Neural crest cell (in vitro differentiated cells): ENCODE measurements around the gene NR3C1. TPM values are rescaled to one million over a fixed set of nuclear protein-coding genes. Genes with fewer than 3 reads are reported as not detected.

Source experiments
- DNase-seq: peaks from one replicate; pipeline ENCODE4 v3.0.0; 2021; ENCODE audit warnings: low read depth, mixed read lengths, low spot score
- H3K27ac Mint-ChIP-seq: one replicate; pipeline ENCODE4 v1.8.0; 2021; ENCODE audit warnings: mild to moderate bottlenecking, mixed read lengths; ENCODE audit not compliant: unreplicated experiment
- H3K27me3 Mint-ChIP-seq: 2 replicates; pipeline ENCODE4 v1.8.0; 2021; ENCODE audit warnings: low read depth, mild to moderate bottlenecking, mixed read lengths
- H3K36me3 Mint-ChIP-seq: 2 replicates; pipeline ENCODE4 v1.8.0; 2021; ENCODE audit warnings: low read depth, mild to moderate bottlenecking, mixed read lengths
- H3K4me1 Mint-ChIP-seq: 2 replicates; pipeline ENCODE4 v1.8.0; 2021; ENCODE audit warnings: mixed read lengths
- H3K4me3 Mint-ChIP-seq: one replicate; pipeline ENCODE4 v1.8.0; 2021; ENCODE audit warnings: mild to moderate bottlenecking, mixed read lengths
- H3K9me3 Mint-ChIP-seq: 2 replicates; pipeline ENCODE4 v1.8.0; 2021; ENCODE audit warnings: mixed read lengths
- CTCF ChIP-seq: fragments of 200-600 bp; sonication (generic); conservative IDR thresholded peaks from 2 replicates; pipeline ENCODE4 v1.5.0; 2021; ENCODE audit warnings: antibody characterized with exemption, mild to moderate bottlenecking
- total RNA-seq: library from RNA; stranded (reverse); gene quantifications from 2 replicates; pipeline ENCODE4 v1.2.1, GENCODE V29; 2021

The NR3C1 gene
- total RNA-seq, 1 donor from 2014 or later, result 1.8 TPM

GRCh38 chr5:143386725-143387124, 16.8 kb downstream of the NR3C1 start:
- no peak for DNase-seq
- peaks cover 16% of the 10 kb centered on the region for H3K36me3 Mint-ChIP-seq
- TF ChIP-seq CTCF, result no peak
- no peak overlapping the region for H3K27ac Mint-ChIP-seq
- H3K4me3 Mint-ChIP-seq, result no peak overlapping the region
- H3K9me3 Mint-ChIP-seq, result peaks cover 11% of the 10 kb centered on the region
- H3K4me1 Mint-ChIP-seq, result no peaks in the 10 kb centered on the region
- peaks cover 16% of the 10 kb centered on the region for H3K27me3 Mint-ChIP-seq

- H3K27me3 Mint-ChIP-seq, result peaks cover 16% of the 10 kb centered on the region
- no peak overlapping the region for H3K27ac Mint-ChIP-seq
- peaks cover 17% of the 10 kb centered on the region for H3K36me3 Mint-ChIP-seq
- no peak overlapping the region for H3K4me3 Mint-ChIP-seq
- H3K4me1 Mint-ChIP-seq, result no peaks in the 10 kb centered on the region
- TF ChIP-seq CTCF, result no peak
- H3K9me3 Mint-ChIP-seq, result peaks cover 13% of the 10 kb centered on the region
- no peak for DNase-seq
These were observed 18.4 kb downstream of the NR3C1 start for GRCh38 chr5:143384865-143385657.

- DNase-seq, result no peak
- Mint-ChIP-seq H3K4me3 (no peak overlapping the region), H3K27ac (no peak overlapping the region), H3K27me3 (peaks cover 13% of the 10 kb centered on the region), H3K9me3 (peaks cover 13% of the 10 kb centered on the region), H3K36me3 (peaks cover 17% of the 10 kb centered on the region), H3K4me1 (no peaks in the 10 kb centered on the region)
- no peak for TF ChIP-seq CTCF
These were observed 19.5 kb downstream of the NR3C1 start for GRCh38 chr5:143383988-143384387.

- no peak for DNase-seq
- Mint-ChIP-seq H3K27ac (no peak overlapping the region), H3K4me3 (no peak overlapping the region), H3K9me3 (peaks cover 5% of the 10 kb centered on the region), H3K27me3 (no peaks in the 10 kb centered on the region), H3K36me3 (peaks cover 7% of the 10 kb centered on the region), H3K4me1 (no peaks in the 10 kb centered on the region)
- TF ChIP-seq CTCF, result no peak
These were observed 23.9 kb downstream of the NR3C1 start for GRCh38 chr5:143379606-143380005.

GRCh38 chr5:143376911-143377813, 26.3 kb downstream of the NR3C1 start:
- H3K4me1 Mint-ChIP-seq, result no peaks in the 10 kb centered on the region
- no peak overlapping the region for H3K4me3 Mint-ChIP-seq
- no peak for TF ChIP-seq CTCF
- no peaks in the 10 kb centered on the region for H3K27me3 Mint-ChIP-seq
- H3K36me3 Mint-ChIP-seq, result peaks cover 5% of the 10 kb centered on the region
- H3K9me3 Mint-ChIP-seq, result peaks cover 5% of the 10 kb centered on the region
- H3K27ac Mint-ChIP-seq, result no peak overlapping the region
- DNase-seq, result no peak
